HFFc6 (cell line): ENCODE results near the gene MEI1. TPM values are rescaled to one million over a fixed set of nuclear protein-coding genes. Genes with fewer than 3 reads are reported as not detected.
A peak's percentile ranks its signal among the peaks of the same experiment; 100 is the strongest.

Source experiments
- DNase-seq: peaks from one replicate; pipeline ENCODE4 v3.0.0-alpha.2; 2018
- H3K27ac Mint-ChIP-seq: 2 replicates; pipeline ENCODE4 v1.8.0; 2020; ENCODE audit warnings: mild to moderate bottlenecking, mixed read lengths
- H3K27me3 Mint-ChIP-seq: 2 replicates; pipeline ENCODE4 v1.8.0; 2021; ENCODE audit warnings: mild to moderate bottlenecking, moderate library complexity, mixed read lengths; ENCODE audit not compliant: insufficient read depth
- H3K36me3 Mint-ChIP-seq: 2 replicates; pipeline ENCODE4 v1.8.0; 2021; ENCODE audit warnings: low read depth, mixed read lengths
- H3K4me1 Mint-ChIP-seq: 2 replicates; pipeline ENCODE4 v1.8.0; 2020; ENCODE audit warnings: low read depth, mixed read lengths
- H3K4me3 Mint-ChIP-seq: 2 replicates; pipeline ENCODE4 v1.8.0; 2020; ENCODE audit warnings: mild to moderate bottlenecking, moderate library complexity, mixed read lengths
- H3K9me3 Mint-ChIP-seq: 2 replicates; pipeline ENCODE4 v1.8.0; 2020; ENCODE audit warnings: mild to moderate bottlenecking, mixed read lengths
- total RNA-seq, 6 experiments: library from RNA; stranded (reverse); fragmentation: NEBNext Ultra II Directional; extraction: Animal tissue kit (Norgen Biotek cat#: 25700); gene quantifications; 2 replicates in 1 of 6; 3 replicates in 5 of 6; pipeline ENCODE4 v1.2.3, GENCODE V29; 2021
- TF ChIP-seq, protein P1 (sequence below): fragments of 200-600 bp; sonication (generic); IDR thresholded peaks from 2 replicates; pipeline ENCODE4 v1.5.0; 2021; ENCODE audit warnings: antibody characterized with exemption, mild to moderate bottlenecking

The MEI1 gene
- total RNA-seq, 6 experiments from 2014 or later, result 0.24 to 0.53 (median 0.34) TPM; not detected in 2

GRCh38 chr22:41793871-41794270 is 94.6 kb downstream of the MEI1 start:
- Mint-ChIP-seq H3K9me3 (no peaks in the 10 kb centered on the region), H3K27me3 (peaks cover 11% of the 10 kb centered on the region), H3K4me1 (no peaks in the 10 kb centered on the region), H3K27ac (no peak overlapping the region), H3K36me3 (no peaks in the 10 kb centered on the region), H3K4me3 (no peak overlapping the region)
- no peak for DNase-seq
- TF ChIP-seq, protein P1, sequence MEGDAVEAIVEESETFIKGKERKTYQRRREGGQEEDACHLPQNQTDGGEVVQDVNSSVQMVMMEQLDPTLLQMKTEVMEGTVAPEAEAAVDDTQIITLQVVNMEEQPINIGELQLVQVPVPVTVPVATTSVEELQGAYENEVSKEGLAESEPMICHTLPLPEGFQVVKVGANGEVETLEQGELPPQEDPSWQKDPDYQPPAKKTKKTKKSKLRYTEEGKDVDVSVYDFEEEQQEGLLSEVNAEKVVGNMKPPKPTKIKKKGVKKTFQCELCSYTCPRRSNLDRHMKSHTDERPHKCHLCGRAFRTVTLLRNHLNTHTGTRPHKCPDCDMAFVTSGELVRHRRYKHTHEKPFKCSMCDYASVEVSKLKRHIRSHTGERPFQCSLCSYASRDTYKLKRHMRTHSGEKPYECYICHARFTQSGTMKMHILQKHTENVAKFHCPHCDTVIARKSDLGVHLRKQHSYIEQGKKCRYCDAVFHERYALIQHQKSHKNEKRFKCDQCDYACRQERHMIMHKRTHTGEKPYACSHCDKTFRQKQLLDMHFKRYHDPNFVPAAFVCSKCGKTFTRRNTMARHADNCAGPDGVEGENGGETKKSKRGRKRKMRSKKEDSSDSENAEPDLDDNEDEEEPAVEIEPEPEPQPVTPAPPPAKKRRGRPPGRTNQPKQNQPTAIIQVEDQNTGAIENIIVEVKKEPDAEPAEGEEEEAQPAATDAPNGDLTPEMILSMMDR, result no peak

- peaks cover 27% of the 10 kb centered on the region for H3K4me1 Mint-ChIP-seq
- no peak overlapping the region for H3K27ac Mint-ChIP-seq
- no peaks in the 10 kb centered on the region for H3K9me3 Mint-ChIP-seq
- TF ChIP-seq, protein P1, result no peak
- H3K27me3 Mint-ChIP-seq, result no peaks in the 10 kb centered on the region
- H3K36me3 Mint-ChIP-seq, result no peaks in the 10 kb centered on the region
- no peak for DNase-seq
- no peak overlapping the region for H3K4me3 Mint-ChIP-seq
These were observed 99.4 kb downstream of the MEI1 start for GRCh38 chr22:41798736-41799135.

- Mint-ChIP-seq H3K27me3 (no peaks in the 10 kb centered on the region), H3K9me3 (no peaks in the 10 kb centered on the region), H3K36me3 (no peaks in the 10 kb centered on the region), H3K4me3 (peak overlapping the region; percentile 90), H3K4me1 (peaks cover 27% of the 10 kb centered on the region), H3K27ac (peak overlapping the region; percentile 91)
- no peak for DNase-seq
- TF ChIP-seq, protein P1, result no peak
These were observed 100.4 kb downstream of the MEI1 start for GRCh38 chr22:41799486-41800347.

DNA sequence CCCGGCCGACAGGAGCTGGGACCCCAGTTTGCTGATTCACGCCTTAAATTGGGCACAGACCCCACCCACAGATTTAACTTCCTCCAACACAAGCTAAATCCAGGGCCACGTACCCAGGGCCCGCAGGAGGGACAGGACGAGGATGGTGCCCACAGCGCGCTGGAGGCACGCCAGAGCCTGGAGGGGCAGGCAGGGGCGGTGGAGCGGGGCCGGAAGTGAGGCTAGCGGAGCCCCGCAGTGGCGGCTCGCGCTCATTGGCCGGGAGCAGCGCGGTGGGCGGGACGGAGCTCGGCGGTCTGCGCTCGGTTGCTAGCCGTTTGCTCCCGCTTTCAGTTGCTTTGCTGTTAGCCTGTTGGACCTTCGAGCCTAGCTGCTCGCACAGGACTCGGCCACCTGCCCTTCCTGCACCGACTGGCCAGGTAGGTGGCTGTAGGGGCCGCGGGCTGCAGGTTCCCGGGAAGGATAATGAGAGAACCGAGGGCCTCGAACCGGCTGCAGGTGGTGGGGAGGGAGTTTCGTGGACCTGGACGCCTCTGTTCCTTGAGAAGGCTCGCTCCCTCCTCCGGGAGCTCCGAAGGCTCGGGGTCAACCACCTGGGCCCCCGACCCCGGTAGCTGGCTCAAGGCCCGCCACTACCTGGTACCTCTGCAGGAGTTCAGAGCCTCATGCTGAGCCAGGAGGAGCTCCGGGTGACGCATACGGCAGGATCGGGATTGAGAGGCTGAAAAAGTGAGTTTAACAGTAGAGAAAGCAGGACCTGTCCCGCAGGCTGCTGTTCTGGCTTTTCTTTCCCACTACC is 101.2 kb downstream of the MEI1 start, which contains the start of gene CCDC134:
Gene CCDC134 (plus strand): TSS at position 332 of the 799 bp plus-strand sequence. CDS start 8,212 bp downstream, outside the sequence.
- Mint-ChIP-seq H3K4me3 (peak within 1 kb of the TSS; percentile 90), H3K9me3 (no peaks in the 10 kb centered on the region), H3K4me1 (peaks cover 27% of the 10 kb centered on the region), H3K27ac (peak within 1 kb of the TSS; percentile 91), H3K27me3 (no peaks in the 10 kb centered on the region), H3K36me3 (no peaks in the 10 kb centered on the region)
- TF ChIP-seq, protein P1, result no peak
- DNase-seq, result peak; percentile 72

- TF ChIP-seq, protein P1, result no peak
- Mint-ChIP-seq H3K4me1 (peaks cover 27% of the 10 kb centered on the region), H3K9me3 (no peaks in the 10 kb centered on the region), H3K27me3 (no peaks in the 10 kb centered on the region), H3K4me3 (peak overlapping the region; percentile 90), H3K36me3 (no peaks in the 10 kb centered on the region), H3K27ac (peak overlapping the region; percentile 91)
- DNase-seq, result no peak
These were observed 102.0 kb downstream of the MEI1 start for GRCh38 chr22:41801147-41801819.
